ENCODE data around the gene TRAF3IP1. TPM values are rescaled to one million over a fixed set of nuclear protein-coding genes. Genes with fewer than 3 reads are reported as not detected.
A peak's percentile ranks its signal among the peaks of the same experiment; 100 is the strongest.

TRAF3IP1 gene
- total and polyA plus RNA-seq, 2 of the 13 experiments (the other 11 are each of a cell fraction or from before 2014, with no cell fraction given) = 4.1 to 12.9 TPM

GRCh38 chr2:238441262-238442114 lies 121.2 kb downstream of the TRAF3IP1 start (continued):
- TF ChIP-seq ZNF704 (CRISPR knock-in tag; IDR thresholded peaks at IDR 0.05; ENCODE audit: borderline replicate concordance) (no peak), ZNF30 (CRISPR knock-in tag; IDR thresholded peaks at IDR 0.05) (no peak), HIC2 (CRISPR knock-in tag; IDR thresholded peaks at IDR 0.05; ENCODE audit: low read depth) (no peak), NR2F2 (IDR thresholded peaks at IDR 0.05; ENCODE audit: borderline replicate concordance, low read depth) (peak; percentile 59; the same call in 1 of the 2 replicates), ZNF614 (CRISPR knock-in tag; IDR thresholded peaks at IDR 0.05; ENCODE audit: borderline replicate concordance) (peak; percentile 85), RNF219 (CRISPR knock-in tag; IDR thresholded peaks at IDR 0.05) (no peak), ASH2L (IDR thresholded peaks at IDR 0.05; ENCODE audit: insufficient read length, low read depth, low read length) (peak; percentile 67), MBD4 (IDR thresholded peaks at IDR 0.05; ENCODE audit: borderline replicate concordance, low read length) (no peak), ZFAT (CRISPR knock-in tag; conservative IDR thresholded peaks at IDR 0.05) (no peak), TGIF2 (CRISPR knock-in tag; IDR thresholded peaks at IDR 0.05) (peak; percentile 81; the same call in 1 of the 2 replicates), ZBTB49 (CRISPR knock-in tag; IDR thresholded peaks at IDR 0.05; ENCODE audit: borderline replicate concordance) (0 out of 2 replicates have a peak, but pooled peaks have one; percentile 27), DNMT1 (CRISPR knock-in tag; IDR thresholded peaks at IDR 0.05) (0 out of 2 replicates have a peak, but pooled peaks have one; percentile 16), CENPBD1 (CRISPR knock-in tag; IDR thresholded peaks at IDR 0.05; ENCODE audit: borderline replicate concordance, low read depth) (0 out of 2 replicates have a peak, but pooled peaks have one; percentile 37), SSRP1 (CRISPR knock-in tag; IDR thresholded peaks at IDR 0.05) (peak; percentile 71; the same call in 1 of the 2 replicates), FOXC1 (CRISPR knock-in tag; IDR thresholded peaks at IDR 0.05; ENCODE audit: borderline replicate concordance) (0 out of 2 replicates have a peak, but pooled peaks have one; percentile 58), E2F5 (CRISPR knock-in tag; conservative IDR thresholded peaks at IDR 0.05) (no peak), ZNF674 (CRISPR knock-in tag; IDR thresholded peaks at IDR 0.05; ENCODE audit: low read depth) (no peak)
